GM18517 (cell line): ENCODE measurements around the gene ERVH48-1.
A peak's percentile ranks its signal among the peaks of the same experiment; 100 is the strongest.
"Not testable (repeated sequence)": the region's sequence is repeated elsewhere in the genome, so short reads cannot be mapped to it uniquely, and the experiment has no call there.

Experiments
- ATAC-seq: cut with Tn5 transposase; IDR thresholded peaks from one replicate; pipeline ENCODE4 v1.9.1; 2021; ENCODE audit warnings: mild to moderate bottlenecking, moderate library complexity; ENCODE audit not compliant: unreplicated experiment

Gene ERVH48-1

DNA sequence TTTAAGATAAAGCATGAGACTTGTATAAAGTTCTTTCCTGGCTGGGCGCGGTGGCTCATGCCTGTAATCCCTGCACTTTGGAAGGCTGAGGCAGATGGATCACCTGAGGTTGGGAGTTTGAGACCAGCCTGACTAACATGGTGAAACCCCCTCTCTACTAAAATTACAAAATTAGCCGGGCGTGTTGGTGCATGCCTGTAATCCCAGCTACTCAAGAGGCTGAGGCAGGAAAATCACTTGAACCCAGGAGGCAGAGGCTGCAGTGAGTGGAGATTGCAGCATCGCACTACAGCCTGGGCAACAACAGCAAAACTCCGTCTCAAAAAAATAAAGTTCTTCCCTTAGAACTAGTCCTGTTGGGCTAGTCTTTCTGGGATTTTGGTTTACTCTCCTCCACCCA lies 13.5 kb downstream of the ERVH48-1 start:
- ATAC-seq: not testable (repeated sequence)

DNA sequence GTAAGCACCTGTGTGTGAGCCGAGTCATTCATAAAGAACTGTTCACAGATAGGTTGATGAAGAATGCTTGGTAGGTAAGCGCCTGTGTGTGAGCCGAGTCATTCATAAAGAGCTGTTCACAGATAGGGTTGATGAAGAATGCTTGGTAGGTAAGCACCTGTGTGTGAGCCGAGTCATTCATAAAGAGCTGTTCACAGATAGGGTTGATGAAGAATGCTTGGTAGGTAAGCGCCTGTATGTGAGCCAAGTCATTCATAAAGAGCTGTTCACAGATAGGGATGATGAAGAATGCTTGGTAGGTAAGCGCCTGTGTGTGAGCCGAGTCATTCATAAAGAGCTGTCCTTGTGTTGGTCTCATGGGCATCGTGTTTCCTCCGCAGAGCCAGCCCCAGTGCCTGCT lies 16.9 kb downstream of the ERVH48-1 start:
- not testable (repeated sequence) for ATAC-seq

DNA sequence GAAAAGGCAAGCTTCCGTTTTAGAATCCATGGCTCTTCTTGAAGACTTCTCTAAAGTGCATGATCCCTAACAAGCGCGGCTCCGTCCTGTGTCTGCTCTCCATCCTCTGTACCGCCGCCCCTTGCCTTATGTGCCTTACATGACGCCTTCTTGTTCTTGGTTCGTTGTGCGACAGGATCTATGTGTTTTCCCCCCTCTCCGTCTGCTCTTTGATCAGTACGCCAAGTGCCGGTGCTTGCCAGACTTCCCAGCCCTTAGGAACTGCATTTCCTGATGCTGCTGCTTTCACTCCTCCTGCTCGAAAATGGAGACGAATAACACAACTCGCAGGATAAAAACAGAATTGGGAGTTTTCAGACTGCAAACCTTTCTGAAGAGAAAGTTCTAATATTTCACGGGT lies 19.2 kb downstream of the ERVH48-1 start:
- ATAC-seq: no peak

DNA sequence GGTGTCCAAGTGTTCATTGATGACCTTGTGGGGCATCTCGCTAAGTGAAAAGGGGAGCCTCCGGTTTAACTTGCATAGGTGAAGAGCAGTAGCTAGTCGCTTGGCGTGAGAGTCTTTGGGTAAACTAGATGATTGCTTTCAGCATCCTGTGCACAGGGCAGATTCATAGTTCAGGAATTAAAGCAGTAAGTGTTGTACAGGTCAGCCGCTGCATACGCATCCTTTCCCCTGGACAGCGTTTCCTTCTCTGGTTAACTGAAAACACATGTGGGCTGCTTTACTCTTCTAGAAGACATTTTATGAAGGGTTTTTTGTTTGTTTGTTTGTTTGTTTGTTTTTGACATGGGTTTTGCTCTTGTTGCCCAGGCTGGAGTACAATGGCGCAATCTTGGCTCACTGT lies 20.2 kb downstream of the ERVH48-1 start:
- ATAC-seq: no peak

DNA sequence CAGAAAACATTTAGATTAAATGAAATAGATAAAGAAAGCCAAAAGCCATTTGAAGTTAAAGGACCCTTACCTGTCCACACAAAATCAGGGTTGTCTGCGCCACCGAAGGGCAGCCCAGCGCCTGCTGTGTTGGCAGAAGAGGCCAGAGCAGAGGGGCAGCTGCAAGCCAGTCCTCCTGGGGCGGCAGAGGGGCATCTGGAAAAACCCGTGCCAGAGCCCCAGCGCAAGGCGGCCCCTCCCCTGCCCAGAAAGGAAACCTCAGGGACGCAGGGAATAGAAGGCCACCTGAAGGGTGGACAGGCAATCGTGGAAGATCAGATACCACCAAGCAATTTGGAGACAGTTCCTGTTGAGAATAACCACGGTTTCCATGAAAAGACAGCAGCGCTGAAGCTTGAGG lies 21.6 kb downstream of the ERVH48-1 start:
- no peak for ATAC-seq

DNA sequence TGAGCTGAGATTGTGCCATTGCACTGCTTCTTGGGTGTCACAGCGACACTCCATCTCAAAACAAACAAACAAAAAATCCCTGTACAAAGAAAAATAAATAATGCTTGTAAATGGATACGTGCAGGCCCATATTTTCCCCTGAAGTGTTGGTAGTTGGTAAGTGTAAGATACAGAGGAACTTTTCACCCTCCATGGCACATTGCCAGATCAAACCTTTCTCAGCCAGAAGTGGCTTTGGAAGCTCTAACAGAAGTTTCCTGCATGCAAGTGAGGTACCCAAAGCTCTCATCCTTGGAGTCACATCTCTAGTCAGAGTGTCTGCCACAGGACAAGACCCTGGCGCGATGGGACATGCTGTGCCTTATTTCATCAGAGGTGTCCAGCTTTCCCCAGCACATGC lies 25.0 kb downstream of the ERVH48-1 start:
- ATAC-seq: no peak

DNA sequence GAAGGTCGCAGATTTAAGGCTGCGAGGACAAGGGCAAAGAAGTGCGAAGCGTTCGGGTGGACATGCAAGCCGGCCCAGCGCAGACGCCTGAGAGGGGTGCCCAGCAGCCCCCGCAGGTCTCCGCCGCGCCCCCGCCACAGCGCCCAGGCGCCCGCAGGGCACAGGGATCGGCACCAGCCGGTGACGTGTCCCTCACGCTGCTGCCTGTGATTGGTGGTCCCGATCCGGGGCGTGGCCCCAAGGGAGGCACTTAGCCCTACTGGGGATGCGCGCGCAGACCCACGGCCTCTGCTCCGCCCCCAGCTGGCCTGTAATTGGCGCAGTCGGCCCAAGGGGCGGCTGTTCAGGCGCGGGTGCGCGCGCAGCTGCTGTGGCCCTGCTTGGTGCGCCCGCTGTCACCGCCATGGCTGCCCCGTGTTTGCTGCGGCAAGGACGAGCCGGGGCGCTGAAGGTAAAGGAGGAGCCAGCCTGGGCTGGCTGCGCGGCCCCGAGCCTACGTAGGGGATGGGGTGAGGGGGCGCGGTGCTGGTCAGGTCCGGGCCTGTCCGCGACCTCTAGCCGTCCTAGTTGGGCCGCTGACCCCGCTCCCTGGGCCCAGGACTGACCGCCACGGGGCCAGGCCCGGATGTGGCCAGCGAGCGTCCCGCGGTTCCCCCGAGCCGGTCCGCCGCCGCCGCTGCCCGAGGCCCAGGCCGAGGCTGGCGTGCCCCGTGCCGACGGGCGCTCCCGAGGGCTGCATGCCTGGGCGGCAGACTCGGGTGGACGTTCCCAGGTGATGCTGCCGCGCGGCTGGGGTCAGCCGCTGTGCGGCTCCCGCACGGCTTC lies 32.3 kb downstream of the ERVH48-1 start, which contains the start of gene NDUFV3:
Gene NDUFV3 (plus strand): TSS at position 379 of the 825 bp plus-strand sequence. CDS start 25 bp downstream, at position 404.
- ATAC-seq: peak; percentile 88

GRCh38 chr21:42892582-42892930 lies 32.9 kb downstream of the ERVH48-1 start:
- peak; percentile 29 for ATAC-seq

DNA sequence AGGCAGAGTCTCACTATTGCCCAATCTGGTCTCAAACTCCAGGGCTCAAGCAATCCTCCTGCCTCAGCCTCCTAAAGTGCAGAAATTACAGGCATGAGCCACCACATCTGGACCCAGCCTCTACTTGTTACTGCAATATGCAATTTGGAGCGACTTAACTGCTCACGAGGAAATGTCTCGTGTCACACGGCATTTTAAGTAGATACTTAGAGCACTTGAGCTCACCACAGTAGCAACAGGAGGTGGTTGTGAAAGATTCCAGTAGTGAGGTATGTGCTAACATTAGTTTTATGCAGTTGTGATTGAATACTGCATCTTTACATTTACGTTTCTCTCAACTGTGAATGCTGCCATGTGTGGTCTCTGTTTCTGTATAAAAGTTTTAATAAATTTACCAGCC lies 38.1 kb downstream of the ERVH48-1 start:
- no peak for ATAC-seq

DNA sequence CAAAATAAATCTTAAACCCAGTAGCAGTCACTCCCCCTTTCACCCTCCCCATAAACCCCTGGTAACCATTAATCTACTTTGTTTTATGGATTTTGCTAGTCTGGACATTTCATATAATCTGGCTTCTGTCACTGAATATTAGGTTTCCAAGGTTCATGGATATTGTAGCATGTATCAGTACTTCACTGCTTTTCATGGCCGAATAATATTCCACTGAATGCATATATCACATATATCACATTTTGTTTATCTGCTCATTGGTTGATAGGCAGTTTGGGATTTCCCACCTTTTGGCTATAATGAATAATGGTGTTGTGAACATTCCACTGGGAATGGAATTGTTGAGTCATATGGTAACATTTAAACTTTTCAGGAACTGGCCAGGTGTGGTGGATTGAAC lies 41.5 kb downstream of the ERVH48-1 start:
- no peak for ATAC-seq

GRCh38 chr21:42880352-42880751 lies 45.1 kb downstream of the ERVH48-1 start:
- no peak for ATAC-seq

- ATAC-seq: peak; percentile 85
Observed at GRCh38 chr21:42878993-42879787, 46.2 kb downstream of the ERVH48-1 start, which contains the start of gene WDR4. Gene WDR4, minus strand, starts transcription at chr21:42879539. Its CDS starts 44 bp downstream, at chr21:42879495.

- ATAC-seq: no peak
Observed at GRCh38 chr21:42878678-42878992, 46.8 kb downstream of the ERVH48-1 start.

DNA sequence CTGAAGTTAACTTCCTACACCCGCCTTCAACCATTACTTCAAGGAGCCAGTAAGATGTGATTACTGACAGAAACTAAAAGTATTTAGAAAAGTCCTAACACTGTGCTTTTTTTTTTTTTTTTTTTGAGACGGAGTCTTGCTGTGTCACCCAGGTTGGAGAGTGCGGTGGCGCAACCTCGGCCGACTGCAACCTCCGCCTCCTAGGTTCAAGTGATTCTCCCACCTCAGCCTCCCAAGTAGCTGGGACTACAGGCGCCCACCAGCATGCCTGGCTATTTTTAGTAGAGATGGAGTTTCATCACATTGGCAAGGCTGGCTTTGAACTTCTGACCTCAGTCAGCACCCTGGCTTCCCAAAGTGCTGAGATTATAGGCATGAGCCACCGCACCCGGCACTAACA lies 49.6 kb downstream of the ERVH48-1 start:
- ATAC-seq: not testable (repeated sequence)

DNA sequence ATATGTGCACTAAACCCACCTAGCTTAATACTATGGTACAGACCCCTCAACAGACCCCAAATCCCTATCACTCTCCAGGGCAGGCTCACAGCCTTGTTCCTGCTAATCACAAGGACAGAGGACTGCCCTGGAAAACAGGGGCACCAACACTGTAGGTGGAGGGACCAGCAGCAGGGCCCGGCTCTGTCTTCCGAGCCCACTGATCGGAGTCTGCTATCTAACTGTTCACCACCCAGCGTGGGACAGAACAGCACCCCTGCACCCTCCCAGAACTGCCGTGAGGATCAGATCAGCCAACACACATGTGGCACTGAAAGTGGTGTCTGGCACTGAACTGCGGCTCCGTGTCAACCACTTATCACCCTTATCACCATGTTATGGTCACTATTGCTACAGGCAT lies 52.3 kb downstream of the ERVH48-1 start:
- no peak for ATAC-seq

- no peak for ATAC-seq
Observed at GRCh38 chr21:42868196-42868595, 57.2 kb downstream of the ERVH48-1 start.
